H1 (cell line): Measurements from ENCODE around the gene OR4D11. TPM values are rescaled to one million over a fixed set of nuclear protein-coding genes. Genes with fewer than 3 reads are reported as not detected.

Source experiments
- CTCF ChIA-PET: fragments of 300-600 bp; sonication (Branson Sonifier 250); formaldehyde crosslinking; loops from one replicate; lab custom pipeline; 2021; ENCODE audit not compliant: partially characterized antibody; lab: Charles Lee
- POLR2A ChIA-PET: fragments of 300-600 bp; sonication (Branson Sonifier 250); formaldehyde crosslinking; loops from one replicate; lab custom pipeline; 2021; ENCODE audit warnings: inconsistent platforms; ENCODE audit not compliant: partially characterized antibody; lab: Charles Lee
- DNase-seq, 2 experiments: peaks; one replicate each; pipeline versions ENCODE4 v3.0.0 to v3.0.0-alpha.2; 2010 to 2022; ENCODE audit warnings: low spot score in 2 of 2, low read depth in 1 of 2, mixed read lengths in 1 of 2
- FAIRE-seq: peaks from 2 replicates; lab custom pipeline; 2011; peaks lifted over from hg19 to GRCh38; lab: Jason Lieb, UNC
- H2AFZ ChIP-seq: 2 replicates; pipeline ENCODE4 v1.8.1; 2012; ENCODE audit warnings: low read length, inconsistent platforms
- H2AK5ac ChIP-seq: 2 replicates; pipeline ENCODE4 v1.6.1; 2013; ENCODE audit warnings: low read depth, low read length
- H2BK120ac ChIP-seq: replicated peaks from 2 replicates; pipeline ENCODE3; 2013; ENCODE audit warnings: low read depth, low read length, inconsistent platforms
- H2BK12ac ChIP-seq: 2 replicates; pipeline ENCODE4 v1.6.1; 2013; ENCODE audit warnings: low read depth, low read length
- H2BK15ac ChIP-seq: 2 replicates; pipeline ENCODE4 v1.6.1; 2013; ENCODE audit warnings: low read length
- H2BK20ac ChIP-seq: 2 replicates; pipeline ENCODE4 v1.6.1; 2013; ENCODE audit warnings: low read length
- H2BK5ac ChIP-seq: 2 replicates; pipeline ENCODE4 v1.6.1; 2013; ENCODE audit warnings: low read depth, low read length
- H3K14ac ChIP-seq: 2 replicates; pipeline ENCODE4 v1.6.1; 2013; ENCODE audit warnings: inconsistent platforms; ENCODE audit not compliant: insufficient read length
- H3K18ac ChIP-seq: 2 replicates; pipeline ENCODE4 v1.6.1; 2013; ENCODE audit warnings: low read length; ENCODE audit errors: extremely low read depth
- H3K23ac ChIP-seq: 2 replicates; pipeline ENCODE4 v1.6.1; 2013; ENCODE audit warnings: inconsistent platforms; ENCODE audit not compliant: insufficient read length
- H3K23me2 ChIP-seq: 2 replicates; pipeline ENCODE4 v1.6.1; 2013; ENCODE audit warnings: low read depth, low read length
- H3K27ac ChIP-seq: 2 replicates; pipeline ENCODE4 v1.6.1; 2011; ENCODE audit warnings: low read depth, low read length, inconsistent platforms
- H3K27me3 ChIP-seq, 4 experiments: replicated peaks in 1 of 4; 1 replicate in 1 of 4; 2 replicates in 3 of 4; pipeline versions ENCODE4 v1.6.1 to v1.8.1; 2011 to 2013; ENCODE audit warnings: low read length in 3 of 4, mild to moderate bottlenecking in 3 of 4, inconsistent platforms in 2 of 4, mixed read lengths in 2 of 4, moderate library complexity in 1 of 4; ENCODE audit not compliant: control insufficient read depth in 3 of 4, insufficient read depth in 3 of 4; ENCODE audit errors: extremely low read depth in 1 of 4
- H3K36me3 ChIP-seq, 4 experiments: 2 replicates each; pipeline versions ENCODE4 v1.6.1 to v1.8.1; 2011 to 2013; ENCODE audit warnings: mild to moderate bottlenecking in 4 of 4, low read length in 3 of 4, moderate library complexity in 2 of 4, control low read depth in 1 of 4, inconsistent platforms in 1 of 4; ENCODE audit not compliant: insufficient read depth in 4 of 4, control insufficient read depth in 2 of 4
- H3K4ac ChIP-seq: replicated peaks from 2 replicates; pipeline ENCODE3; 2013; ENCODE audit warnings: low read length, low read depth, mixed read lengths, inconsistent platforms; ENCODE audit not compliant: insufficient read length
- H3K4me1 ChIP-seq, 4 experiments: replicated peaks in 1 of 4; 1 replicate in 1 of 4; 2 replicates in 3 of 4; pipeline versions ENCODE4 v1.6.1 to v1.8.1; 2011 to 2013; ENCODE audit warnings: low read length in 3 of 4, inconsistent platforms in 2 of 4, mixed read lengths in 1 of 4; ENCODE audit not compliant: insufficient read depth in 4 of 4, control insufficient read depth in 3 of 4
- H3K4me2 ChIP-seq, 2 experiments: 2 replicates each; pipeline versions ENCODE4 v1.6.1 to v1.8.1; 2011 to 2013; ENCODE audit warnings: low read depth in 2 of 2, low read length in 2 of 2, control low read depth in 1 of 2, inconsistent platforms in 1 of 2, mild to moderate bottlenecking in 1 of 2; ENCODE audit not compliant: insufficient read depth in 1 of 2
- H3K4me3 ChIP-seq, 4 experiments: fragments of 200-600, 300-600 bp in 1 of 4; sonication (generic), shearing (Covaris generic), sonication (Bioruptor Twin) in 1 of 4; 2 replicates each; pipeline versions ENCODE4 v1.5.1 to v1.8.1; 2011 to 2016; ENCODE audit warnings: low read length in 4 of 4, low read depth in 3 of 4, control low read depth in 2 of 4, inconsistent platforms in 2 of 4, mild to moderate bottlenecking in 2 of 4, mixed read lengths in 1 of 4, moderate library complexity in 1 of 4; ENCODE audit not compliant: insufficient read depth in 2 of 4; ENCODE audit errors: extremely low read depth in 1 of 4
- H3K56ac ChIP-seq: replicated peaks from 2 replicates; pipeline ENCODE3; 2013; ENCODE audit warnings: low read depth, mild to moderate bottlenecking, mixed read lengths, low read length, inconsistent platforms; ENCODE audit not compliant: insufficient read length
- H3K79me1 ChIP-seq: 2 replicates; pipeline ENCODE4 v1.6.1; 2013; ENCODE audit warnings: low read depth, low read length, control low read depth
- H3K79me2 ChIP-seq, 2 experiments: 2 replicates each; pipeline versions ENCODE4 v1.6.1 to v1.8.1; 2012 to 2013; ENCODE audit warnings: low read length in 2 of 2, mild to moderate bottlenecking in 2 of 2, inconsistent platforms in 1 of 2; ENCODE audit not compliant: insufficient read depth in 2 of 2, control insufficient read depth in 1 of 2
- H3K9ac ChIP-seq, 4 experiments: replicated peaks in 1 of 4; 1 replicate in 1 of 4; 2 replicates in 3 of 4; pipeline versions ENCODE4 v1.6.1 to v1.8.1; 2011 to 2013; ENCODE audit warnings: low read depth in 3 of 4, low read length in 3 of 4, control low read depth in 2 of 4, mild to moderate bottlenecking in 2 of 4, moderate library complexity in 2 of 4, inconsistent platforms in 1 of 4; ENCODE audit errors: extremely low read depth in 1 of 4
- H3K9me3 ChIP-seq, 2 experiments: 2 replicates each; pipeline versions ENCODE4 v1.6.1 to v1.8.1; 2012 to 2013; ENCODE audit warnings: mild to moderate bottlenecking in 2 of 2, moderate library complexity in 2 of 2, control low read depth in 1 of 2, inconsistent platforms in 1 of 2, low read depth in 1 of 2, low read length in 1 of 2, mixed read lengths in 1 of 2; ENCODE audit not compliant: insufficient read depth in 2 of 2
- H4K20me1 ChIP-seq, 2 experiments: replicated peaks in 1 of 2; 2 replicates each; pipeline versions ENCODE3 to v1.8.1; 2011 to 2013; ENCODE audit warnings: inconsistent platforms in 2 of 2, low read length in 2 of 2, mild to moderate bottlenecking in 1 of 2; ENCODE audit not compliant: insufficient read depth in 2 of 2, control insufficient read depth in 1 of 2
- H4K5ac ChIP-seq: 2 replicates; pipeline ENCODE4 v1.6.1; 2013; ENCODE audit warnings: low read length, low read depth, mixed read lengths, inconsistent platforms; ENCODE audit not compliant: insufficient read length
- H4K8ac ChIP-seq: 2 replicates; pipeline ENCODE4 v1.8.0; 2013; ENCODE audit warnings: mild to moderate bottlenecking, moderate library complexity, low read length, inconsistent platforms; ENCODE audit not compliant: insufficient read depth; ENCODE audit errors: extremely low read depth
- H4K91ac ChIP-seq: replicated peaks from 2 replicates; pipeline ENCODE3; 2013; ENCODE audit warnings: low read length, mixed read lengths, inconsistent platforms; ENCODE audit not compliant: insufficient read length
- ASH2L ChIP-seq: fragments of 200-600, 300-600 bp; sonication (generic); IDR thresholded peaks from one replicate; pipeline ENCODE4 v1.7.1; 2017; ENCODE audit warnings: low read length
- BACH1 ChIP-seq: IDR thresholded peaks from 2 replicates; pipeline ENCODE4 v1.6.1; 2012; ENCODE audit warnings: low read length, improper control_type of control experiment
- CHD1 ChIP-seq: IDR thresholded peaks from 2 replicates; pipeline ENCODE4 v1.6.1; 2012; ENCODE audit warnings: low read depth, low read length, improper control_type of control experiment
- CREB1 ChIP-seq: IDR thresholded peaks from 2 replicates; pipeline ENCODE4 v1.6.1; 2012; ENCODE audit warnings: inconsistent platforms
- GTF2F1 ChIP-seq: IDR thresholded peaks from 2 replicates; pipeline ENCODE4 v1.6.1; 2012; ENCODE audit warnings: low read depth, low read length, improper control_type of control experiment, borderline replicate concordance
- KDM4A ChIP-seq: IDR thresholded peaks from one replicate; pipeline ENCODE4 v1.7.1; 2012; ENCODE audit warnings: low read depth, mild to moderate bottlenecking, moderate library complexity, low read length, inconsistent platforms; ENCODE audit not compliant: severe bottlenecking
- PHF8 ChIP-seq: fragments of 200-600 bp; sonication (generic); conservative IDR thresholded peaks from 2 replicates; pipeline ENCODE4 v1.7.1; 2012; ENCODE audit warnings: low read depth, mild to moderate bottlenecking, inconsistent platforms, low read length, moderate library complexity
- POLR2A ChIP-seq, 2 experiments: IDR thresholded peaks; 1 replicate in 1 of 2; 2 replicates in 1 of 2; pipeline ENCODE4 v1.6.1; 2011; ENCODE audit warnings: low read depth in 2 of 2, low read length in 2 of 2, mild to moderate bottlenecking in 2 of 2; ENCODE audit errors: control extremely low read depth in 1 of 2
- RBBP5 ChIP-seq: IDR thresholded peaks from 2 replicates; pipeline ENCODE4 v1.7.1; 2012; ENCODE audit warnings: low read depth, mild to moderate bottlenecking, inconsistent platforms, low read length, moderate library complexity, borderline replicate concordance
- SIN3A ChIP-seq, 2 experiments: IDR thresholded peaks in 1 of 2; conservative IDR thresholded peaks in 1 of 2; 2 replicates each; pipeline ENCODE4 v1.6.1; 2011 to 2012; ENCODE audit warnings: low read length in 2 of 2, improper control_type of control experiment in 1 of 2, low read depth in 1 of 2, mild to moderate bottlenecking in 1 of 2
- SP4 ChIP-seq: IDR thresholded peaks from 2 replicates; pipeline ENCODE4 v1.6.1; 2012; ENCODE audit warnings: low read length, inconsistent platforms
- SRF ChIP-seq: IDR thresholded peaks from 2 replicates; pipeline ENCODE4 v1.6.1; 2011; ENCODE audit warnings: mild to moderate bottlenecking, low read depth, low read length, moderate library complexity
- WGBS, 2 experiments: shearing (Covaris generic) in 1 of 2; methylation state at CpG; one replicate each; pipeline versions ENCODE4 v1.1.6 to v1.1.7; 2013 to 2015; ENCODE audit warnings: low lambda C conversion rate in 2 of 2, mixed read lengths in 2 of 2, inconsistent platforms in 1 of 2, low coverage in 1 of 2, missing lambda C conversion rate in 1 of 2; ENCODE audit not compliant: insufficient replicate concordance in 2 of 2, insufficient coverage in 1 of 2, insufficient read length in 1 of 2; ENCODE audit errors: extremely low coverage in 1 of 2, missing lambda C conversion rate in 1 of 2; 5-methylcytosine and 5-hydroxymethylcytosine counted together
- polyA plus RNA-seq, 7 experiments: library from polyadenylated mRNA; depleted of rRNA in 3 of 7; stranded (reverse) in 5 of 7; unstranded in 2 of 7; fragments of >200 nt in 5 of 7; fragments of 200-250 nt in 2 of 7; gene quantifications; 1 replicate in 5 of 7; 2 replicates in 1 of 7; 4 replicates in 1 of 7; pipeline versions ENCODE4 v1.2.1 to v1.2.3, GENCODE V29; 2011 to 2013; ENCODE audit warnings: missing spikeins in 2 of 7, mixed read lengths in 2 of 7
- total RNA-seq: library from RNA; stranded (reverse); fragmentation: NEBNext Ultra II Directional; extraction: Animal tissue kit (Norgen Biotek cat#: 25700); gene quantifications from 2 replicates; pipeline ENCODE4 v1.2.1, GENCODE V29; 2021
- TF ChIP-seq, protein P1 (sequence below): IDR thresholded peaks from 2 replicates; pipeline ENCODE4 v1.6.1; 2012; ENCODE audit warnings: inconsistent platforms
- TF ChIP-seq, protein P2 (sequence below): IDR thresholded peaks from 2 replicates; pipeline ENCODE4 v1.6.1; 2012; ENCODE audit warnings: inconsistent platforms

Gene OR4D11
- total and polyA plus RNA-seq, 2 of the 8 experiments (the other 6 are each of a cell fraction or from before 2014, with no cell fraction given) = not detected

DNA sequence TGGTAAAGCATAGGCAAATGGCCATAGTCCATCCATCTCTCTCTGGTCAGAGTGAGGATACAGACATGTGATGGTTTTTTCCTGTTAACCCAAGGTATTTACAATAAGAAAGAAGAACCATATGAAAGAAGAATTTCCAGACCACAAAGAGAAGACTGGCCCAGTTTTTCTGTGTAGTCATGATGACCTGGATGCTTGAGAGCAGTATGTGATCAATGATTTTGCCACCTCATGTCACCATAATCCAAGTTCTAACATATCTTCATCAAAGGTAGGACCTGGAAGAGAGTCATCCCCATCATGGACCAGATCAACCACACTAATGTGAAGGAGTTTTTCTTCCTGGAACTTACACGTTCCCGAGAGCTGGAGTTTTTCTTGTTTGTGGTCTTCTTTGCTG, 46.7 kb upstream of the OR4D11 start, which contains the start of gene OR4D6:
OR4D6 (plus strand) TSS at position 301 of the 400 bp plus-strand sequence; CDS start at position 301, 0 bp downstream.
- H2BK15ac ChIP-seq = no peak within 1 kb of the TSS

More for the DNA sequence above, 46.7 kb upstream of the OR4D11 start, which contains the start of gene OR4D6:
- H4K91ac ChIP-seq = no peak within 1 kb of the TSS
- no peaks in the 10 kb centered on the region for H3K4me1 ChIP-seq
- ChIA-PET CTCF (interaction anchor here (1.2 kb wide), 1 partner anchor 27 kb away, joined by 3 read pairs; no protein-coding TSS in a partner anchor), POLR2A (no interaction called here)
- no peak within 1 kb of the TSS for H2AK5ac ChIP-seq
- no peak within 1 kb of the TSS for H2BK12ac ChIP-seq
- no peak within 1 kb of the TSS for H2AFZ ChIP-seq
- no peak within 1 kb of the TSS for H2BK5ac ChIP-seq
- H3K27me3 ChIP-seq = no peaks in the 10 kb centered on the region
- no peak for FAIRE-seq
- H3K9me3 ChIP-seq = no peaks in the 10 kb centered on the region; a peak in 1 of 4 replicates
- no peak within 1 kb of the TSS for H4K8ac ChIP-seq
- no peak within 1 kb of the TSS for H4K5ac ChIP-seq
- TF ChIP-seq BACH1 = no peak
- no peak for TF ChIP-seq SRF
- no peak for TF ChIP-seq PHF8
- no peak for TF ChIP-seq CREB1
- TF ChIP-seq SIN3A (conservative IDR thresholded peaks at IDR 0.05 in 1 of 2, IDR thresholded peaks at IDR 0.05 in 1 of 2; ENCODE audit: low read depth in 1 of 2, low read length in 2 of 2) = no peak
- TF ChIP-seq, protein P1, sequence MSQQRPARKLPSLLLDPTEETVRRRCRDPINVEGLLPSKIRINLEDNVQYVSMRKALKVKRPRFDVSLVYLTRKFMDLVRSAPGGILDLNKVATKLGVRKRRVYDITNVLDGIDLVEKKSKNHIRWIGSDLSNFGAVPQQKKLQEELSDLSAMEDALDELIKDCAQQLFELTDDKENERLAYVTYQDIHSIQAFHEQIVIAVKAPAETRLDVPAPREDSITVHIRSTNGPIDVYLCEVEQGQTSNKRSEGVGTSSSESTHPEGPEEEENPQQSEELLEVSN = no peak
- TF ChIP-seq CHD1 = no peak
- TF ChIP-seq KDM4A = no peak
- TF ChIP-seq SP4 = no peak
- TF ChIP-seq POLR2A (IDR thresholded peaks at IDR 0.05; ENCODE audit: control extremely low read depth in 1 of 2, low read depth in 2 of 2, low read length in 2 of 2) = no peak
- TF ChIP-seq ASH2L = no peak
- TF ChIP-seq, protein P2, sequence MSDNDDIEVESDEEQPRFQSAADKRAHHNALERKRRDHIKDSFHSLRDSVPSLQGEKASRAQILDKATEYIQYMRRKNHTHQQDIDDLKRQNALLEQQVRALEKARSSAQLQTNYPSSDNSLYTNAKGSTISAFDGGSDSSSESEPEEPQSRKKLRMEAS = no peak
- no peak for TF ChIP-seq GTF2F1
- no peak for TF ChIP-seq RBBP5
- no peaks in the 10 kb centered on the region for H3K79me1 ChIP-seq
- H3K27ac ChIP-seq = no peak within 1 kb of the TSS
- no peak within 1 kb of the TSS for H3K23ac ChIP-seq
- no peak within 1 kb of the TSS for H3K9ac ChIP-seq
- WGBS, 2 experiments = 83% methylated on average over 2 of the region's 2 CpGs; no CpG with 5 or more reads in 1 of the 2 experiments
- H3K14ac ChIP-seq = no peak within 1 kb of the TSS
- no peak within 1 kb of the TSS for H2BK20ac ChIP-seq
- no peak within 1 kb of the TSS for H3K4me3 ChIP-seq
- H3K4me2 ChIP-seq = no peak within 1 kb of the TSS
- H4K20me1 ChIP-seq = no peaks in the 10 kb centered on the region
- H3K79me2 ChIP-seq = no peaks in the 10 kb centered on the region
- H3K56ac ChIP-seq = no peak within 1 kb of the TSS
- H3K36me3 ChIP-seq = no peaks in the 10 kb centered on the region
- H3K23me2 ChIP-seq = no peaks in the 10 kb centered on the region; the same call in 1 of the 2 replicates
- no peak within 1 kb of the TSS for H3K18ac ChIP-seq
- DNase-seq = no peak
- no peak within 1 kb of the TSS for H3K4ac ChIP-seq
- H2BK120ac ChIP-seq = no peak within 1 kb of the TSS
